HG03442 (cell line): ENCODE measurements around the gene CCKAR.

Experiments used
- ATAC-seq: cut with Tn5 transposase; IDR thresholded peaks from one replicate; pipeline ENCODE4 v1.9.1; 2021; ENCODE audit warnings: mild to moderate bottlenecking, moderate library complexity; ENCODE audit not compliant: unreplicated experiment

The CCKAR gene

DNA sequence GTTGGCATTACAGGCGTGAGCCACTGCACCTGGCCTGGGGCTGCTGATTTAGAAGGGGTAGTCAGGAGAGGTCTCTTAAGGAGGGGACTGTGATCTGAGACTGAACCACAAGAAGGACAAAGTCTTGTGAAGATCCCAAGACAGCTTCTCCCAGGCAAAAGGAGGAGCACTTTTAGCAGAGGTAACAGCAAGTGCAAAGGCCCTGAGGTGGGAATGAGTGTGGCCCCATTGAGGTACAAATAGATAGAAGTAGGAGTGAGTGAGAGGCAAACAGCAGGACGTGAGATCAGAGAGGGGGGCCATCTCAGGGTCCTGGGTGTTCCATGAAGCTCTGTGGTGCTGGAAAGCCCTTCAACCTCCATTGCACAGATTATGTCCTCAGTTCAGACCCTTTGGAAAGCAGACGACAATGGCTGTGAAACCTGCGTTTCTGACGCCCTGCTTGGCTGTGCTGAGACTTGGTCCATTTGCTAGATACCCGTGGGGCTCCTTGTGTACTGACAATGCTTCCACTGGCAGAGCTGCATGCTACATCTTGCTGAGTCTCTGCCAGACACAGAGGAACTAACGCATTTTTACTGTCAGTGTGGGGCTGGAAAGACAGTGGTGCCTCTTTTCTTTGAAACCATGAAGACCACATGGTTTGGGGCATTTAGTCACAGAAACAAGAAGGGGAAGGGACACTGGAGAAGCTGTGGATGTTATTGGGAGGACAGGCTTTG lies 1.3 kb upstream of the CCKAR start:
- ATAC-seq, result no peak

DNA sequence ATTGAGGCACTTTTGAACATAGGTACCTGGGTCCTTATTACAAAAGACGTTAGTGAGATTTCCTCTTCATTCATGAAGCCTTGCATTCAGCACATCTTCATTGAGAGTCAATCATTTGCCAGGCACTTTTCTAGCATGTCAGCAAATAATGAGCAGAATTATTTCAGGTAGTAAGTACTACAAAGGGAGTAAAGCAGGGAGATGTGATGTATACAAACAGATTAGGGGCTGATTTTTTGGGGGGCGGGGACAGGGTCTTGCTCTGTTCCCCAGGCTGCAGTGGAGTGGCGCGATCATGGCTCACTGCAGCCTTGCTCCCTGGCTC lies 638 bp upstream of the CCKAR start:
- no peak for ATAC-seq

DNA sequence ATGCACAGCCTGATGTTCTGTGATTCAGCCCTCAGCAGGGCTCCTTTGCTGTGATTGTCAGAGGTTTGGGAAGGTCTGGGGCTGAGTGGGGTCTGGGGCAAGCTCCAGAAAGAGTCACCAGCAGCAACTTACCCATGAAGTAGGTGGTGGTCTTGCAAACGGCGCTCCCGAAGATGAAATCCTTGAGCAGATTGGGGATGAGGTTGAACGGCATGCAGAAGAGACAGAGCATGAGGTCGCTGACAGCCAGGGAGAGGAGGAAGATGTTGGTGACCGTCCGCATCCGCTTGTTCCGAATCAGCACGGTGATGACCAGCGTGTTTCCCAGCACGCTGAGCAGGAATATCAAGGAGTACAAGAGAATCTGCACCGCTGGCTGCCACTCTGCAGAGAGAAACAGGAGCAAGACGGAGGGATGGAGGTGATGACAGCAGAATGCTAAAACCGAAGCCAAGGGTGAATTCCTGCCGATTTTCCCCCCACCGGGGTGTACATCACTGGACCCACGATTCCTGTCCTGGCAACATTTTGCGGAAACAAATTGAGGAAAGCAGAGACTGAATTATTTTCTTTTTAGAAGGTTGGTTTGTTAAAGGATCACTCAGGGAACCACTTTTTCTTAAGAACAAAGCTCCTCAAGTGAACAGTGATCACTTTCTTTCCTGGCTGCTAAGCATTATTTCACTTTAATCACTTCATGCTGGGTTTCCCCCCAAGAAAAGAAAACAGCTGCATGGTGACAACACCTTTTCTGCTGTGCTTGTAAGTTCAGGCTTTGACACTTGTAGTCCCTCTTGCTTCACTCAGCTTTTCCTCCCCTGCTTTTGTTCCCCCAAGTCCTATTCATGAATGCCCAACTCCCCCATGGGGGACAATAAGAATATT lies 941 bp downstream of the CCKAR start:
- ATAC-seq, result no peak

DNA sequence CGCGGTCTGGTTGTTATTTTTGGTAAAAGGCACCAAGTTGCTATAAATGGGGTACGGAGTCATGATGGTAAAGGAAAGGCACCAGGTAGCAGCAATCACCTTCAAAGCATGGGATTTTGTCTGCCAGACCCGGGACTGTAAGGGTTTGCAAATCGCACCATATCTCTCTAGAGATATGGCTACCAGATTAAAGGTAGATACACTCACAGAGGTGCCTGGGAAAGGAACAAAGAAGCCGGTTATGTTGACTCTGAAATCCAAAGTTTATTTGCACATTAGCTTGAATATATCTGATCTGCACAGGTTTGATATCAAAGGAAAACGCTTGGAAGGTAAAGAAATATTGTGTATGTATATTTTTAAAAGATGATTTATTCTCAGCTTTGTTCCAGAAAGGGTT lies 4.6 kb downstream of the CCKAR start:
- ATAC-seq, result no peak

DNA sequence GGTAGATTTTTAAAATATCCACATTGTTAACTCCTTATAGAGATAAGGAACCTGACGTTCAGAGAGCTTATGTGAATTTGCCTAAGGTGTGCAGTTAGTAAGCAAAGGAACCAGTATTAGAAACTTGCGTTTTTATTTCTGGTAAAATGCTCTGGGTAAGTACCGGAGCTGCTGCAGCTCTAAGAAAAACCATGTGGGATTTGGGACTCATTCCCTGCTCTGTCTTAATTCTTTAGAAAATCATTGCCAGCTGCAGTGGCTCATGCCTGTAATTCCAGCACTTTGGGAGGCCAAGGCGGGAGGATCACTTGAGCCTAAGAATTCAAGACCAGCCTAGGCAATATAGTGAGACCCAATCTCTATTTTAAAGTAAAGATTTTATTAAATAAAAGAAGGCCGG lies 5.8 kb downstream of the CCKAR start:
- ATAC-seq, result no peak

DNA sequence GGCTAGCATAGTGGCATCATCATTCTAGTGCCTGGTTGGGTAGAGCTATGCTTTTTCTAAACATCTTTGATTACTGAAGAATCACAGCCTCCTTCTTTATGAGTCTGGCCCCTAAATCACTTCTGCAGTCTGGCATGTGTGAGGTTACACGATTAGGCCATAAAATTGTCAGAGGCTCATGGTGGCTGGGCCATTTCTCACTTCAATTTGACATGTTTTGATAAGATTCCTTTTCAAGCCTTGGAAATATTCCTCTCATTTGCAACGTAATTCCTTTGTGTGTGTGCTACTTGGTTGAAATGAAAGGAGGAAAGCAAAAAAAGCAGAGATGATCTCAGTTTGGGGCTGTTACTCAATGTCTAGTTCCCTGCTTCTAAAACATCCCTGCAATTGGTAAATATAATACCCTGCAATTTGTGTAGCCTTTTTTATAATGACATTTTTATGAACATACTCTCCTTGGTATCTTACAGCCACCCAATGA lies 6.2 kb downstream of the CCKAR start:
- no peak for ATAC-seq

DNA sequence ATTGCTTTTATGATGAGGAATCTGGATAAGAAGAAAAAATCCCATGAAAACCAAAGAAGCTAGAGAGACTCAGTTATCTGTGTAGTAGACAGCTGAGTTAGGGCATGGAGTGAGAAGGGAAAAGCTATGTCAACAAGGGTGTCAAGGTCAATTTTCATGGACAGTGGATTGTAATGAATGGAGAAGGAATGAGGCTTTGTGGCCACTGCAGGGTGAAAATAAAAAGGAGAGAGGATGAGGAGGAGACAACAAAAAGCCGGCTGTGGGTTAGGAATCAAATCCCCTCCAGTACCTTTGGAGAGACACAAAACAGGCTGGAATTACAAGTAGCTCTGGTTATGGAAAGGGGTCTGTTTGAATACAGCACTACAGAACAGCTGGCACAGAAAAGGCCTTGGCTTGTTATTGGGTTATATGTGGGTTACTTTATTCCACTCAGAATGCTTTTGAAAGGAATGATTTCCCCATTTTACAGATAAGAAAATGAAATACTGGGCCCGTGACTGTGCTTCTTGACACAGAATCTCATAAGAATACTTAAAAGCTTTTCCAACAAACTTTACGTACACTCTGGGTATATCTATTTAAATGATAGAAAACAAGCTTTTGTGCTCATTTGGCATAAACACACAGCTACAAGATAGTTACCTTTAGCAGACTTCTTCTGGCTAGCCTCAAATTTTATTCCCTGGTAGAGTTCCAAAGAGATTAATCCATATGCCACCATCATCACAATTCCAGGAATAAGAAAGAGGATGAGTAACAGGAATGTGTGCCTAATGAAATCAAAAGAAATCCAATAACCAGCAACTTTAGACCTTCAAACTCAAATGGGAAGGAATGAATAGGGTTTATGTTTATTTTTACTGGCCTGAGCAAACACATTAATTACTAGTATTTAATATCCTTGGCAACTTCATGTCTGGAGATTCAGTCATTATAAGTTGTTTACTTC lies 7.5 kb downstream of the CCKAR start:
- no peak for ATAC-seq

DNA sequence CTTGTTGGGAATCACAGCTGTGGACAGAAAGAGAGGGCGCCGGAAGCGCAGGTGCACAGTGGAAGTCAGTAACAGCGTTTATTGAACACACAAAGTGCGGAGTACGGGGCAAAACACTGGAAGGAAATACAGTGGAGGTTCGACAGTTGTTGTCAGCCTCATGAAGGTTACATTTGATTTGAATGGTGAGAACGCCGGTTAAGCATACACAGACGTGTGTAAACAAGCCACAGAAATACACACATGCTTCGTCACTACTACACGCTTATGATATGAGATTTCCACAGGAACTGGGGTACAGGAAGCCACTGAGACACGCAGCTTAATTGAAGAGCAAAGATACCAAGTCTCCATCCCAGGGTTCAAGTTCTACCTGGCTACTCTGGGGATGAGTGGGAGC lies 12.0 kb downstream of the CCKAR start:
- ATAC-seq, result no peak

DNA sequence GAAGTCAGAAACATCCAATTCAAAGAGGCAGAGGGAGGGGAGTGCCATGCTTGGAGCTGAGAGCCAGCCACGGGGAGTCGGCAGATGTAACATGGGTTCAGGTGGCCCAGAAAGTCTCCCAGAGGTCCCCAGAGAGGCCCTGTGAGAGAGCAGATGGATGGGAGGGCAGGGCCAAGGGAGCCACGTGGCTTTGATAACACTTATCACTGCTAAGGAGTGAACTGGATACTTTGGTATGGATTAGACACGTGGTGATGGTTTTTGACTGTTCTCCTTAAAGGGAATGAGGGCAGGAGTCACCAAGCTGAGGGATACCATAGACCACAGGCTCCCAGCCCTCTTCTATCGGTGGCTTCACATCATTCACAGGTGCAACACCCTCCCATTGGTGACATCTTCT lies 13.7 kb downstream of the CCKAR start:
- no peak for ATAC-seq

DNA sequence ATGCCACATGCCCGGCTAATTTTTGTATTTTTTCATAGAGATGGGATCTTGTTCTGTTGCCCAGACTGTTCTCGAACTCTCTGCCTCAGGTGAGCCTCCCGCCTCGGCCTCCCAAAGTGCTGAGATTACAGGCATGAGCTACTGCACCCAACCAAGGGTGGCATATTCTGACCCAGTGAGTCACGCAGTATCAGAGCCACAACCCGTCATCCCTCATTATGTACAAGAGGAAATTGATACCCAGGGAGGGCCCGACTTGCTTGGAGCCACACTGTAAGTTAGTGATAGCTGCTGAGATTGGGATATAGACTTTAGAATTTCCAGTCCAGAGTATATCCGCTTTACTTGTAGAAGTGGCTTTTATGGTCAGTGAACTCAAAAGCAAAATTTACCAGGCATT lies 14.6 kb downstream of the CCKAR start:
- ATAC-seq, result no peak

DNA sequence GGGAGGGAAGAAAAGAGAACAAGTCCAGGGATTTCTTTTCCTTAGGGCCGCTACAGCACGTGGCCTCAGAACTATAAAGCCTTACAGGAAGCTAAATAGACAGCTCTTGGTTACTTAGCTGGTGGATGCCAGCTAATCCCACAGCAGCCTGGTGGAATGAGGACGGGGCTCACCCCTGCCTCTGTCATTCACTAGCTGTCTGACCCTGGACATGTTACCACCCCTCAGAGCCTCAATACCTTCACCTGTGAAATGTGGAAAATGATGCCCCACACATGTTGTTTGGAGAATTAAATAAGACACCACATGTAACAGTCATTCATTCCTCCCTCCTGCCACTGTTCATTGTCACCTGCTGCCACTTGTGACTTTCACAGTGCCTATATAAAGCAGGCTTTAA lies 15.7 kb downstream of the CCKAR start:
- ATAC-seq, result no peak

DNA sequence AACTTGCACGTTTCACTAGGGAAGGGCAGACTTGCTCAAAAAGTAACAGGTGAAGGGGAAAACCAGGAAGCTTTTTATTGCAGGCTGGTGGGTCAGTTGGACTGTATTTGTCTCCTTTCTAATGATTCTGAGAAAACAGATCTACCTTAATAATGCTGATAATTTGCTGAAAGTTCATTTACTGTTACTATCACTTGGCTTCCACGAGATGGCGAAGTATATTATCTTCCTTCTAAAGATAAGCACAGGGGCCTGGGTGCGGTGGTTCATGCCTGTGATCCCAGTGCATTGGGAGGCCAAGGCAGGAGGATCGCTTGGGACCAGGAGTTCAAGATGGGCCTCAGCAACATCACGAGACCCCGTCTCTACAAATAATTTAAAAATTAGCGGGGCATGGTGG lies 16.4 kb downstream of the CCKAR start:
- ATAC-seq, result no peak

DNA sequence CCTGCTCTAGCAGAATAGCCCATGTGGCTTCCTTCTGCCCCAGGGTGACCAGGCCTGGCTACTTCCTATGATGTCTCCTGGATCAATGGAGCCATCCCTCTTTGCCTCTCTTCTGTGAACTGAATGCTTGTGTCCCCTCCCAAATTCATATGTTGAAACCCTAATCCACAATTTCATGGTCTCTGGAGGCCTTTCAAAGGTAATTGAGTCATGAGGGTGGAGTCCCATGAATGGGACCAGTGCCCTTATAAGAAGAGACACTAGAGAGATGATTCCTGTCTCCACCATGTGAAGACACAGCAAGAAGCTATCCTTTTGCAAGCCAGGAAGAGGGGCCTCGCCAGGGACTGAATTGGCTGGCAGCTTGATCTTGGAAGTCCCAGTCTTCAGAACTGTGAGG lies 18.4 kb downstream of the CCKAR start:
- no peak for ATAC-seq

DNA sequence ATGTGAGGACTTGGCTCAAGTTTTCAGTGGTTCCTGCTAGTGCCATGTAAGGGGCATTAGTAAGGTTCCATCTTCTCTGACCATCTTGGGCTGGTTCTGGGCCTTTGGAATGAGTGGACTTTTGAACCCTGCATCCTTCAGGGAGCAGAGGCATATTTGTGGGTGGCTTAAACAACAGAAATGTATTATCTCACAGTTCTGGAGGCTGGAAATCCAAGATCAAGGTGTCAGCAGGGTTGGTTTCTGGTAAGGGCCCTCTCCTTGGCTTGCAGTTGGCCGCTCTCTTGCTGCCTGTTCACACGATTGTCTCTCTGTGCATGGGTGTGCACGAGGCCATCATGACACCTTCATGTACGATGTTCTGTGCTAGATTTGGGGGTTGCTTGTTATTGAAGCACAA lies 21.3 kb downstream of the CCKAR start:
- no peak for ATAC-seq

DNA sequence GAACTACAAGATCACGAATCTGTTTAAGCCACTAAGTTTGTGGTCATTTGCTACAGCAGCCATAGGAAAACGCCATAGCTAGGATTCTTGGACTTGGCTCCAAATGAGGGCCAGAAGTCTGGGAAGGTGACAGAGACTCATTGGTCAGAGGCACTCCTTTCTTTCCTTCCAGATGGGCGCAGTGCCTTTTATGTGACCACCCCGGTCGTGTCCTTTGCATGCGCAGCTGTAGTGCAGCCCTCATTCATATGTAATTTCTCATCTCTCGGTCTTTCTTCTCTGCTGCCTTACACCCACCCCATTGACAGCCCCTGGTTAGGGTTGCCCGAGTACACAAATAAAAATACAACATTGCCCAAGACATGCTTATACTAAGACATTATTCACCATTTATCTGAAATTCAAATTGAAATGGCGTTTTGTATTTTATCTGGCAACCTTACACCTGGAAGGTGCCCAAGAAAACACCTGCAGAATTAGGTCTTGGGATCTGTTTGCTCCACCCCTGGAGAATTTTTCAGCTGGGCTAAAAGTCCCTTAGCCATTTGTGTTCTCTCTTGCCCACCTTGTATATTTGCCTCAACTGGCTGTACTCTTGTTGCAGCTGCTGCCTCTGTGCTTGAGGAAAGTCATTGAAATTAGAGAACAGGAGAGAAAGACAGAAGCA lies 21.9 kb downstream of the CCKAR start:
- no peak for ATAC-seq

DNA sequence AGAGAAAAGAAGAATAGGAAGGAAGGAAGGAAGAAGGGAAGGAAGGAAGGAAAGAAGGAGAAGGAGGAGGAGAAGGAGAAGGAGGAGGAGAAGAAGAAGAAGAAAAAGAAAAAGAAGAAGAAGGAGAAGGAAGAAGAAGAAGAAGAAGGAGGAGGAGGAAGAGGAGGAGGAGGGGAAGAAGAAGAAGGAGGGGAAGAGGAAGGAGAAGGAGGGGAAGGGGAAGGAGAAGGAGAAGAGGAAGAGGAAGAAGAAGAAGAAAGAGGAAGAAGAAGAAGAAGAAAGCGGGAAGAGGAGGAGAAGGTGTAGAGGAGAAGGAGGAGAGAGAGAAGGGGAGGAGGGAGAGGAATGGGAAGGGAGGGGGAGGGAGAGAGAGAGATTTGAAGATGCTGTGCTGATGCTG lies 22.6 kb downstream of the CCKAR start:
- no peak for ATAC-seq

DNA sequence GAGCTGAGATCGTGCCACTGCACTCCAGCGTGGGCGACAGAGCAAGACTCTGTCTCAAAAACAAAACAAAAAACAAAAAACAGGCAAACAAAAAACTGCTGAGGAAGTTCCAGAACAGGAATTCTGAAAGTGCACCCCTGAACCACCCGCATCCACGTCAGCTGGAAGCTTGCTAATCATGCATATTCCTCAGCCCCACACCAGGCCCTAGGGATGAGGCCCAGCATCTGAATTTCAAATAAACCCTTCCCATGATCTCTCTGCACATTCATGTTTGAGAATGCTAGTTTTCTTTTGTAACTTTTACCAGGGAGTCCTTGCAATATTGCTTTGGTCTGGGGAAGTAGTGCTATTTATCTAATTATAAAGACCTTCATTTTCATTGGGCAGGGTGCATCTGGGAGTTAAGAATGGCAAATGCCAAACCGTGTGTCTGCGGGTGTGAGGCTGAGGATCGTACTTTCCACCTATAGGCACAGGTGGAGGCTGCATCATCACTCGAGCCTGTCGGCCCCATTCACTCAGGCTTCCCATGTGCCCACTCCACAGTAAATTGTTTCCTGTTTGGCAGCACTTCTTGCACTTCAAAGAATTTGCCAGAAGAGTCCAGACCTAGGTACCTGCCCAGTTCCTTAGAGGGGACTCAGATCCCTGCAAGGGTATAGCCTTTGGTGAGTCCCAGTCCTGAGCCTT lies 23.6 kb downstream of the CCKAR start:
- no peak for ATAC-seq

DNA sequence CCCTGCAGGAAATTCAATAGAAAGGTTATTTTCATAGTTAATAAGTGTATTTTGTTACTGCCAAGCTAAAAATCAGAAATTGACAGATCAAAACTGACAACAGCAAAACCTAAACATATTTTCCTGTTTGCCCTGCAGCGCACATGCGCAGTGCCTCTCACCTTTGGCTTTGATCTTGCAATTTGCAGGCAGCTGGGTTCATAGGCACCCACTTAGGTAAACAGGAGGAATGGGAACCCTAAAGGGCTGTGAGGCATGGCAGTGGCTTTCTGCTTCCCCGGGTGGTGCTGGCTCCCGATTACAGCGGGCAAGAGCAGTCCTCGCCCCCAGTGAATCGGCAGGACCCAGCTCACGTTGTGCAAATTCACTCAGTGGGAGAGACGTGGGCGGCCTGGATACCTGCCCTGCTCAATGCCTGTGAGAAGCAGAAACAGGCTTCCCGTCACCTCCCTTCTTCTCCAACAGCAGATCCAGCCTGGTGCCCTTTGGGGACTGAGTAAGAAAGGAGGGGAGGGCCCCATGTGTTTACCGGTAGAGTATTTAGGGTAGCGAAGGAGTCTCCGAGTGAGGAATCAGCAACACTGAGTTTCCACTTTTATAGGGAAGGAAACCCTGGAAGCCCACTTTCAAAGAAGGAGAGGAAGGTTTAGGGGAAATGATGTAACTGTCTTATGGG lies 25.7 kb downstream of the CCKAR start:
- no peak for ATAC-seq

DNA sequence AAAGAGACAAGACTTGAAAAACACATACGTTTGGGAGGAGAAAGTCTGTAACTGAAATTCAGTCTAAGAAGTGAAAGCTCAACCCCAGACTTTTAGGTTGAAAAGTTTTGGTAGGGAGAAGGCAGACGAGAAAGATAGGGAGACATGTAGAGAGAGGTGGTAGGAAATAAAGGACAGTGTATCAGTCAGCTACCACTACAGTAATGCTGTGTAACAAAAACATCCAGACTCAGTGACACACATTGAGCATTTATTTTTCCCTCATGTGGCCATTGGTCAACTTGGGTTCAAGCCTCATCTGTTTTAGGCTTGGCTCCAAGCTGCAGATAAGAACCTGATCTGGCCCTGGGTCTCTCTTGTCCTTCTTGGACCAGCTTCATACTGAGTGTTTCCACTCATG lies 26.9 kb downstream of the CCKAR start:
- ATAC-seq, result no peak

DNA sequence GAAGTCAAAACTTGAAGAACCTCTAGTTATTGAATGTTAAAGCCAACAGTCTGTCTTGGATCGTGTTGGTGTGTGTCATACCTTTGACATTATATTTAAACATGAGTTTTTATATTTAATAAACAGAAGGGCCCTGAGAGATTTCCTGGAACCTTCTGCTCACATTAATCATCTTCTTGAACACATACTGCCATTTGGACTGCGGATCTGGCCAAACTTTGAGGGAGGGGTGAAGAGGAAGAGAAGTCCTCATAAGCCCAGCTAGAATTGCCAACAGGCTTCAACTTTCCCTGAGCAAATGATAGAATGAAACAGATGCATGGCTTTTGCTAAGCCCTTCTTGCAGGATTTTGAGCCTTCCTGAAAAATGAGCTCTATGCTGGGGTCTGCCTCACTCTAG lies 27.4 kb downstream of the CCKAR start:
- no peak for ATAC-seq
